ENCODE results near the gene CD83. TPM values are rescaled to one million over a fixed set of nuclear protein-coding genes. Genes with fewer than 3 reads are reported as not detected.

CD83 gene
- total and polyA plus RNA-seq, 2 experiments from 2014 or later, result 6.2 to 6.6 TPM

GRCh38 chr6:14178083-14178445 is 60.5 kb downstream of the CD83 start:
- no peaks in the 10 kb centered on the region for H3K4me1 ChIP-seq (ENCODE audit: insufficient read depth)
- no peaks in the 10 kb centered on the region for H4K20me1 ChIP-seq (ENCODE audit: insufficient read depth, poor library complexity, severe bottlenecking)
- no peak for TF ChIP-seq EZH2 (IDR thresholded peaks at IDR 0.05; ENCODE audit: borderline replicate concordance)
- H3K27ac ChIP-seq, result no peak overlapping the region
- no peaks in the 10 kb centered on the region for H3K36me3 ChIP-seq (replicated peaks; ENCODE audit: insufficient read depth, low read depth)
- no peak for DNase-seq (ENCODE audit: low spot score)
- H3K4me2 ChIP-seq, result no peak overlapping the region
- H3K9me2 ChIP-seq (replicated peaks; ENCODE audit: insufficient read depth), result no peaks in the 10 kb centered on the region
- no peak overlapping the region for H2AFZ ChIP-seq
- no peaks in the 10 kb centered on the region for H3K27me3 ChIP-seq
- no peaks in the 10 kb centered on the region for H3K9me3 ChIP-seq (ENCODE audit: low read depth)
- no peak overlapping the region for H3K4me3 ChIP-seq
- WGBS (ENCODE audit: low lambda C conversion rate, missing lambda C conversion rate), result 55% methylated on average over 5 of the region's 5 CpGs
- no peaks in the 10 kb centered on the region for H3K79me2 ChIP-seq

DNA sequence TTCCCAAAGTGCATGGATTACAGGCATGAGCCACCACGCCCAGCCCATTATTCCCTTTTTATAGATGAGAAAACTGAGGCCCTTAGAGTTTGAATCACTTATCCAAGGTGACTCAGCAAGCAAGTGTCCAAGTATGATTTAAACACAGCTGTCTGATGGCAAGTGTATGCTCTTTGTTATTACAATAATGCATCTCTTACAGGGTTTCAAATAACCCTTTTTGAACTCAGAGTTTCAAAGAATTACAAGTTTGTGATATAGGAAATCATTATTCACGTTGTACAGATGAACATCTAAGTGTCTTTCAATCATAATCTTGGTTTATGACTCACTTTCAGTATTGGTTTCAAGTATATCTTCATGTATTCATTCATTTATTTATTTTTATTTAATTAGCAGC is 63.0 kb downstream of the CD83 start:
- Histone ChIP-seq H4K20me1 (ENCODE audit: insufficient read depth, poor library complexity, severe bottlenecking) (no peaks in the 10 kb centered on the region), H3K9me3 (ENCODE audit: low read depth) (no peaks in the 10 kb centered on the region), H3K4me2 (no peak overlapping the region), H3K79me2 (no peaks in the 10 kb centered on the region), H3K27ac (no peak overlapping the region), H3K4me1 (ENCODE audit: insufficient read depth) (no peaks in the 10 kb centered on the region), H3K36me3 (replicated peaks; ENCODE audit: insufficient read depth, low read depth) (no peaks in the 10 kb centered on the region), H2AFZ (no peak overlapping the region), H3K4me3 (no peak overlapping the region), H3K27me3 (no peaks in the 10 kb centered on the region), H3K9me2 (replicated peaks; ENCODE audit: insufficient read depth) (no peaks in the 10 kb centered on the region)
- DNase-seq (ENCODE audit: low spot score), result no peak
- TF ChIP-seq EZH2 (IDR thresholded peaks at IDR 0.05; ENCODE audit: borderline replicate concordance), result no peak
- TF ChIP-seq CTCF (IDR thresholded peaks at IDR 0.05; ENCODE audit: poor library complexity), result no peak
- no peak for TF ChIP-seq EZH2phosphoT487 (IDR thresholded peaks at IDR 0.05; ENCODE audit: low read depth, severe bottlenecking, unreplicated experiment)
- WGBS (ENCODE audit: low lambda C conversion rate, missing lambda C conversion rate), result 70% methylated on average over 2 of the region's 2 CpGs

GRCh38 chr6:14182916-14183315 is 65.3 kb downstream of the CD83 start:
- H3K4me3 ChIP-seq, result no peak overlapping the region
- H3K4me1 ChIP-seq (ENCODE audit: insufficient read depth), result no peaks in the 10 kb centered on the region
- no peaks in the 10 kb centered on the region for H3K9me3 ChIP-seq (ENCODE audit: low read depth)
- H3K27me3 ChIP-seq, result no peaks in the 10 kb centered on the region
- 56% methylated on average over 1 of the region's 1 CpG for WGBS (ENCODE audit: low lambda C conversion rate, missing lambda C conversion rate)
- no peak overlapping the region for H3K27ac ChIP-seq
- TF ChIP-seq CTCF (IDR thresholded peaks at IDR 0.05; ENCODE audit: poor library complexity), result no peak
- no peak for TF ChIP-seq EZH2 (IDR thresholded peaks at IDR 0.05; ENCODE audit: borderline replicate concordance)
- TF ChIP-seq EZH2phosphoT487 (IDR thresholded peaks at IDR 0.05; ENCODE audit: low read depth, severe bottlenecking, unreplicated experiment), result no peak
- no peak for DNase-seq (ENCODE audit: low spot score)
- no peaks in the 10 kb centered on the region for H3K9me2 ChIP-seq (replicated peaks; ENCODE audit: insufficient read depth)
- H4K20me1 ChIP-seq (ENCODE audit: insufficient read depth, poor library complexity, severe bottlenecking), result no peaks in the 10 kb centered on the region
- no peaks in the 10 kb centered on the region for H3K36me3 ChIP-seq (replicated peaks; ENCODE audit: insufficient read depth, low read depth)
- no peak overlapping the region for H3K4me2 ChIP-seq
- no peaks in the 10 kb centered on the region for H3K79me2 ChIP-seq
- H2AFZ ChIP-seq, result no peak overlapping the region

Small RNA genes within 50 kb of the gene (small RNA-seq; reads per million reads assigned to genes)
- not detected for gene RNU7-133P

Other genes starting within 250 kb of the CD83 start
- 1.2 and 2.0 TPM in 2 replicates for gene RNF182, start 192.8 kb upstream of the CD83 start, total RNA-seq
- 0.40 TPM in 1 of 2 replicates, not detected in the other for gene RNF182, start 192.8 kb upstream of the CD83 start, polyA plus RNA-seq

All from hepatocyte (in vitro differentiated cells).